Activated T-cell treated with anti-CD3 and anti-CD28 coated beads, Interleukin-2, amount 50 U/mL, for 24 hours (primary cell): ENCODE results near the gene CPE.
"Not testable (repeated sequence)": the region's sequence is repeated elsewhere in the genome, so short reads cannot be mapped to it uniquely, and the experiment has no call there.

ENCODE experiments used
- DNase-seq: peaks from one replicate; pipeline ENCODE4 v3.0.0-alpha.2; 2020
- H3K27ac Mint-ChIP-seq: 2 replicates; pipeline ENCODE4 v1.8.0; 2020; ENCODE audit warnings: mild to moderate bottlenecking, mixed read lengths
- H3K27me3 Mint-ChIP-seq: 2 replicates; pipeline ENCODE4 v1.8.0; 2020; ENCODE audit warnings: mixed read lengths
- H3K36me3 Mint-ChIP-seq: 2 replicates; pipeline ENCODE4 v1.8.0; 2020; ENCODE audit warnings: low read depth, mixed read lengths
- H3K4me1 Mint-ChIP-seq: 2 replicates; pipeline ENCODE4 v1.8.0; 2020; ENCODE audit warnings: low read depth, mixed read lengths
- H3K4me3 Mint-ChIP-seq: 2 replicates; pipeline ENCODE4 v1.8.0; 2020; ENCODE audit warnings: mild to moderate bottlenecking, moderate library complexity, mixed read lengths
- H3K9me3 Mint-ChIP-seq: 2 replicates; pipeline ENCODE4 v1.8.0; 2020; ENCODE audit warnings: mixed read lengths

The CPE gene

GRCh38 chr4:165476214-165477098, 97.6 kb downstream of the CPE start:
- H3K4me3 Mint-ChIP-seq, result no peak overlapping the region
- DNase-seq, result no peak
- no peaks in the 10 kb centered on the region for H3K4me1 Mint-ChIP-seq
- peaks cover 8% of the 10 kb centered on the region for H3K9me3 Mint-ChIP-seq
- no peaks in the 10 kb centered on the region for H3K36me3 Mint-ChIP-seq
- H3K27ac Mint-ChIP-seq, result no peak overlapping the region
- H3K27me3 Mint-ChIP-seq, result peaks cover 21% of the 10 kb centered on the region

GRCh38 chr4:165477799-165478198, 99.0 kb downstream of the CPE start:
- Mint-ChIP-seq H3K27ac (no peak overlapping the region), H3K36me3 (no peaks in the 10 kb centered on the region), H3K4me1 (no peaks in the 10 kb centered on the region), H3K27me3 (peaks cover 21% of the 10 kb centered on the region), H3K4me3 (no peak overlapping the region), H3K9me3 (peaks cover 6% of the 10 kb centered on the region)
- no peak for DNase-seq

GRCh38 chr4:165478260-165478659, 99.5 kb downstream of the CPE start:
- peaks cover 18% of the 10 kb centered on the region for H3K27me3 Mint-ChIP-seq
- H3K27ac Mint-ChIP-seq, result no peak overlapping the region
- no peaks in the 10 kb centered on the region for H3K36me3 Mint-ChIP-seq
- peaks cover 3% of the 10 kb centered on the region for H3K9me3 Mint-ChIP-seq
- H3K4me1 Mint-ChIP-seq, result no peaks in the 10 kb centered on the region
- H3K4me3 Mint-ChIP-seq, result no peak overlapping the region
- DNase-seq, result no peak

GRCh38 chr4:165481053-165481835, 102.4 kb downstream of the CPE start:
- Mint-ChIP-seq H3K4me3 (no peak overlapping the region), H3K27ac (no peak overlapping the region), H3K36me3 (no peaks in the 10 kb centered on the region), H3K9me3 (no peaks in the 10 kb centered on the region), H3K4me1 (no peaks in the 10 kb centered on the region), H3K27me3 (peaks cover 4% of the 10 kb centered on the region)
- no peak for DNase-seq

- peaks cover 36% of the 10 kb centered on the region for H3K27me3 Mint-ChIP-seq
- no peak for DNase-seq
- no peak overlapping the region for H3K4me3 Mint-ChIP-seq
- H3K9me3 Mint-ChIP-seq, result no peaks in the 10 kb centered on the region
- no peaks in the 10 kb centered on the region for H3K36me3 Mint-ChIP-seq
- H3K27ac Mint-ChIP-seq, result no peak overlapping the region
- H3K4me1 Mint-ChIP-seq, result peaks cover 5% of the 10 kb centered on the region
Observed at GRCh38 chr4:165489786-165490185, 111.0 kb downstream of the CPE start.

GRCh38 chr4:165492583-165492982, 113.8 kb downstream of the CPE start:
- not testable (repeated sequence) for H3K36me3 Mint-ChIP-seq, H3K9me3 Mint-ChIP-seq, H3K27ac Mint-ChIP-seq, H3K4me1 Mint-ChIP-seq, H3K4me3 Mint-ChIP-seq, DNase-seq
- peaks cover 27% of the 10 kb centered on the region for H3K27me3 Mint-ChIP-seq

- peaks cover 5% of the 10 kb centered on the region for H3K4me1 Mint-ChIP-seq
- H3K27ac Mint-ChIP-seq, result no peak overlapping the region
- H3K4me3 Mint-ChIP-seq, result peak overlapping the region; percentile 56
- H3K36me3 Mint-ChIP-seq, result no peaks in the 10 kb centered on the region
- H3K27me3 Mint-ChIP-seq, result peaks cover 24% of the 10 kb centered on the region
- H3K9me3 Mint-ChIP-seq, result no peaks in the 10 kb centered on the region
- DNase-seq, result peak; percentile 78
Observed at GRCh38 chr4:165493359-165493758, 114.6 kb downstream of the CPE start.

GRCh38 chr4:165502916-165503907, 124.4 kb downstream of the CPE start:
- Mint-ChIP-seq H3K27me3 (peaks cover 8% of the 10 kb centered on the region), H3K9me3 (no peaks in the 10 kb centered on the region), H3K27ac (no peak overlapping the region), H3K4me1 (peaks cover 11% of the 10 kb centered on the region), H3K4me3 (no peak overlapping the region), H3K36me3 (no peaks in the 10 kb centered on the region)
- DNase-seq, result no peak

- H3K4me1 Mint-ChIP-seq, result peaks cover 11% of the 10 kb centered on the region
- H3K27me3 Mint-ChIP-seq, result peaks cover 8% of the 10 kb centered on the region
- H3K27ac Mint-ChIP-seq, result no peak overlapping the region
- no peak overlapping the region for H3K4me3 Mint-ChIP-seq
- H3K36me3 Mint-ChIP-seq, result no peaks in the 10 kb centered on the region
- no peaks in the 10 kb centered on the region for H3K9me3 Mint-ChIP-seq
- no peak for DNase-seq
Observed at GRCh38 chr4:165504184-165504583, 125.4 kb downstream of the CPE start.

GRCh38 chr4:165505958-165506837, 127.4 kb downstream of the CPE start:
- Mint-ChIP-seq H3K4me3 (no peak overlapping the region), H3K27me3 (no peaks in the 10 kb centered on the region), H3K27ac (no peak overlapping the region), H3K36me3 (no peaks in the 10 kb centered on the region), H3K9me3 (no peaks in the 10 kb centered on the region), H3K4me1 (peaks cover 11% of the 10 kb centered on the region)
- DNase-seq, result no peak

- Mint-ChIP-seq H3K4me3 (no peak overlapping the region), H3K36me3 (no peaks in the 10 kb centered on the region), H3K27ac (no peak overlapping the region), H3K27me3 (no peaks in the 10 kb centered on the region), H3K4me1 (peaks cover 11% of the 10 kb centered on the region), H3K9me3 (no peaks in the 10 kb centered on the region)
- DNase-seq, result no peak
Observed at GRCh38 chr4:165506849-165507248, 128.0 kb downstream of the CPE start.

- Mint-ChIP-seq H3K27ac (no peak overlapping the region), H3K4me1 (peaks cover 11% of the 10 kb centered on the region), H3K36me3 (no peaks in the 10 kb centered on the region), H3K9me3 (no peaks in the 10 kb centered on the region), H3K4me3 (no peak overlapping the region), H3K27me3 (no peaks in the 10 kb centered on the region)
- no peak for DNase-seq
Observed at GRCh38 chr4:165507381-165507780, 128.6 kb downstream of the CPE start.

GRCh38 chr4:165508372-165509120, 129.7 kb downstream of the CPE start:
- no peaks in the 10 kb centered on the region for H3K27me3 Mint-ChIP-seq
- H3K9me3 Mint-ChIP-seq, result no peaks in the 10 kb centered on the region
- no peaks in the 10 kb centered on the region for H3K36me3 Mint-ChIP-seq
- no peak overlapping the region for H3K4me3 Mint-ChIP-seq
- no peak overlapping the region for H3K27ac Mint-ChIP-seq
- DNase-seq, result no peak
- peaks cover 3% of the 10 kb centered on the region for H3K4me1 Mint-ChIP-seq
